Right lobe of liver (tissue), 6 donors: ENCODE measurements around the gene EPHA2. TPM values are rescaled to one million over a fixed set of nuclear protein-coding genes. Genes with fewer than 3 reads are reported as not detected.
A peak's percentile ranks its signal among the peaks of the same experiment; 100 is the strongest.

Experiments used
- ATAC-seq, 4 donors: fragments of 200-7000 bp; cut with Tn5 transposase; one replicate each; pipeline ENCODE4 v1.9.1; 2020; ENCODE audit warnings: mild to moderate bottlenecking in 4 of 4, moderate library complexity in 4 of 4
- DNase-seq, 3 donors: peaks; one replicate each; pipeline ENCODE4 v3.0.0-alpha.2; 2020
- H3K27ac ChIP-seq, 3 donors: fragments of 200-600 bp; one replicate each; pipeline ENCODE4 v1.8.0; 2022
- H3K27me3 ChIP-seq, 2 donors: fragments of 200-600 bp; one replicate each; pipeline ENCODE4 v1.8.0; 2022
- H3K36me3 ChIP-seq, 4 donors: fragments of 200-600 bp; sonication (generic) in 1 of 4; one replicate each; pipeline versions ENCODE4 v1.5.1 to v1.8.0; 2017 to 2022; ENCODE audit warnings: control low read depth in 1 of 4
- H3K4me1 ChIP-seq, 4 donors: fragments of 200-600 bp; sonication (generic) in 1 of 4; one replicate each; pipeline versions ENCODE4 v1.5.1 to v1.8.0; 2017 to 2022; ENCODE audit warnings: control low read depth in 1 of 4
- H3K4me3 ChIP-seq, 3 donors: fragments of 200-600 bp; one replicate each; pipeline ENCODE4 v1.8.0; 2022
- H3K9me3 ChIP-seq, 4 donors: fragments of 200-600 bp; sonication (generic) in 1 of 4; one replicate each; pipeline versions ENCODE4 v1.5.1 to v1.8.0; 2017 to 2022; ENCODE audit warnings: control low read depth in 1 of 4
- POLR2A ChIP-seq: fragments of 450-650 bp; IDR thresholded peaks from one replicate; pipeline ENCODE4 v1.6.1; 2017; ENCODE audit warnings: antibody characterized with exemption, mild to moderate bottlenecking
- WGBS: methylation state at CpG from one replicate; pipeline ENCODE4 v1.1.6; 2018; ENCODE audit warnings: low coverage, low lambda C conversion rate; ENCODE audit not compliant: insufficient coverage; ENCODE audit errors: missing lambda C conversion rate; 5-methylcytosine and 5-hydroxymethylcytosine counted together
- intact Hi-C, 2 donors: fragments of 100-400 bp; cut with DNase I; formaldehyde crosslinking; loops; one replicate each; pipeline versions ENCODE4 v1.11.2 to v1.14.1; 2022
- total RNA-seq, 6 experiments: library from RNA; depleted of rRNA in 2 of 6; stranded (reverse); fragments of >200 nt in 2 of 6; fragmentation: NEBNext Ultra II Directional in 3 of 6; extraction: Animal tissue kit (Norgen Biotek cat#: 25700) in 3 of 6; gene quantifications; one replicate each; pipeline versions ENCODE4 v1.1.0 to v1.2.4, GENCODE V29; 2016 to 2023
- TF ChIP-seq, protein P1 (sequence below), 4 donors: fragments of 200-600 bp in 3 of 4; fragments of 450-650 bp in 1 of 4; IDR thresholded peaks; one replicate each; pipeline versions ENCODE4 v1.5.1 to v1.8.0; 2016 to 2022; ENCODE audit warnings: antibody characterized with exemption in 4 of 4, mild to moderate bottlenecking in 2 of 4
- donor health status: DM: no; HTN: yes; CAD: no.
- donor health status: DM: no; HTN: no; CAD: no.
- donor health status: DM: no; HTN: no; CAD: no.
- donor health status: DM: no; HTN: yes; CAD: no.
- donor health status: DM: no; HTN: yes; CAD: no.

EPHA2 gene
- total RNA-seq, 6 experiments from 2014 or later = 6.0 to 14.7 (median 10.8) TPM

GRCh38 chr1:16088996-16089395 is 66.9 kb downstream of the EPHA2 start:
- H3K27me3 ChIP-seq = no peaks in the 10 kb centered on the region
- no peak for DNase-seq
- H3K4me3 ChIP-seq = no peak overlapping the region
- H3K9me3 ChIP-seq = no peaks in the 10 kb centered on the region
- WGBS = 77% methylated on average over 7 of the region's 9 CpGs
- no peaks in the 10 kb centered on the region for H3K4me1 ChIP-seq
- intact Hi-C loops = no loop called here
- H3K27ac ChIP-seq = no peak overlapping the region
- ATAC-seq = peak in 2 of 4 donors; percentile 4 to 24
- H3K36me3 ChIP-seq = no peaks in the 10 kb centered on the region
- TF ChIP-seq POLR2A = no peak
- TF ChIP-seq, protein P1, sequence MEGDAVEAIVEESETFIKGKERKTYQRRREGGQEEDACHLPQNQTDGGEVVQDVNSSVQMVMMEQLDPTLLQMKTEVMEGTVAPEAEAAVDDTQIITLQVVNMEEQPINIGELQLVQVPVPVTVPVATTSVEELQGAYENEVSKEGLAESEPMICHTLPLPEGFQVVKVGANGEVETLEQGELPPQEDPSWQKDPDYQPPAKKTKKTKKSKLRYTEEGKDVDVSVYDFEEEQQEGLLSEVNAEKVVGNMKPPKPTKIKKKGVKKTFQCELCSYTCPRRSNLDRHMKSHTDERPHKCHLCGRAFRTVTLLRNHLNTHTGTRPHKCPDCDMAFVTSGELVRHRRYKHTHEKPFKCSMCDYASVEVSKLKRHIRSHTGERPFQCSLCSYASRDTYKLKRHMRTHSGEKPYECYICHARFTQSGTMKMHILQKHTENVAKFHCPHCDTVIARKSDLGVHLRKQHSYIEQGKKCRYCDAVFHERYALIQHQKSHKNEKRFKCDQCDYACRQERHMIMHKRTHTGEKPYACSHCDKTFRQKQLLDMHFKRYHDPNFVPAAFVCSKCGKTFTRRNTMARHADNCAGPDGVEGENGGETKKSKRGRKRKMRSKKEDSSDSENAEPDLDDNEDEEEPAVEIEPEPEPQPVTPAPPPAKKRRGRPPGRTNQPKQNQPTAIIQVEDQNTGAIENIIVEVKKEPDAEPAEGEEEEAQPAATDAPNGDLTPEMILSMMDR (IDR thresholded peaks at IDR 0.05) = no peak

DNA sequence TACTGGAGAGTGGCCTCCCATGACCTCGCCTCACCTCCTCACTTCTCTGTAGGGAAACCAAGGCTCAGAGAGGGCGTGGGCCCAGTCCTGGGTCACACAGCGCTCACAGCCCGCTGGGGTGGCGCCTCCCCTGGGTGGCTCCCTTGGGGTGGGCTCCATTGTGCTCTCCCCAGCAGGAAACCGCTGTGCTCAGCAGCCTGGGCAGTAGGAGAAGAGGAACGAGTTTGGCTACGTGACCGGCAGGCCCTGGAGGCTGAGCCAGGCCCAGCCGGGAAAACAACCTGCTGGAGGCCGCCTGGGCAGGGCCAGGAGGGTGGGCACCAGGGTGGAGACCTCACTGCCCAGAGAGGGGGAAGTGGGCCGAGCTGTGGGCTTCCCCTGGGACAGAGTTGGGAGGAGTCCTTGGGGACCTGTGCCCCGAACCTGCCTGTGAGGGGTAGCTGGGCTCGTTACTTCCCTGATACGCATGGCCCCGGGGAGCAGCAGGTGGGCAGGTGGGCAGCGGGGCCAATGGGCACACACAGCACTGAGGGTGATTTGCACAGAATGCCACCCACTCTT is 67.4 kb downstream of the EPHA2 start:
- DNase-seq (no peak), ATAC-seq (peak; percentile 15 to 49 (median 23))
- no peaks in the 10 kb centered on the region for H3K9me3 ChIP-seq
- H3K4me3 ChIP-seq = no peak overlapping the region
- WGBS = no CpG with 5 or more reads among the region's 17 CpGs
- no peaks in the 10 kb centered on the region for H3K36me3 ChIP-seq
- intact Hi-C loops = no loop called here
- no peaks in the 10 kb centered on the region for H3K4me1 ChIP-seq
- H3K27ac ChIP-seq = no peak overlapping the region
- no peaks in the 10 kb centered on the region for H3K27me3 ChIP-seq
- TF ChIP-seq POLR2A = no peak
- TF ChIP-seq, protein P1 (IDR thresholded peaks at IDR 0.05) = no peak

DNA sequence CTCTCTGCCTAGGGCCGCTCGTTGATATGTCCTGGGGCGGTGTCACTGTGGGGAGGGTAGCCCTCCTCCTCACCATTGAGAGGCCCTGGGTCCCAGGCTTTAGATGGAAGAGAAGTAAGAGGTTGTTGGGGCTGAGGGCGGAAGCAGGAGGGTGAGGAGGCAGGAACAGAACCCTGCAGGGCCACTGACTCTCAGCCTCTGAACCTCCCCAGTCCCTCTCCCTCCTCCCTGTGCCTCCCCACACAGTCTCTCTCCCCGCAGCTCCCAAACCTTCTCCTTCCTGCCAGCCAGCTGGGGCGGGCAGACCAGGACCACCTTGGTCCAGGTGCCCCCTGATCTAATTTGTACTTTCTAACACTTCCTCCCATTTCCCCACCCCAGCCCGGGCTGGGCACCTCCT is 68.1 kb downstream of the EPHA2 start:
- Histone ChIP-seq H3K27me3 (no peaks in the 10 kb centered on the region), H3K36me3 (no peaks in the 10 kb centered on the region), H3K9me3 (no peaks in the 10 kb centered on the region), H3K4me3 (no peak overlapping the region), H3K4me1 (no peaks in the 10 kb centered on the region), H3K27ac (no peak overlapping the region)
- DNase-seq = no peak
- intact Hi-C loops = no loop called here
- ATAC-seq = no peak
- TF ChIP-seq, protein P1 (IDR thresholded peaks at IDR 0.05) = no peak
- TF ChIP-seq POLR2A = no peak
- WGBS = 77% methylated on average over 6 of the region's 7 CpGs

DNA sequence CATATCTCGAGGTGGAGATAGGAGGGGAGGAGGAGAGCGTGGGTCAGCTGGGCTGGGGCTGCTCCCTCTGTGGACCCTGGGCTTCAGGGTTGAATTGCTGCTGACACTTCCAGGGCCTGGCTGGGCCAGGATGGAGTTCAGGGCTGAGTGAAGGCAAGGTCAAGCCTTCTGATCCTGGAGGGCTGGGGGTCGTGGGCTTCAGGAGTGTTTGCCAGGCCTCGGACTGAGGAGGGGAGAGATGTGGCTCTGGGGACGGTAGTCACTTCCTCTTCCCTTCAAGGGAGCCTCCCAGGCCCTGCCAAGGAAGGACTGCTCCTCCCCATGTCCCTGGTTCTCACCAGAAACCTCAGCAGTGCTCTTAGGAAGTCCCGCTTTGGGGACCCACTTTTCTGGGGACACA is 70.3 kb downstream of the EPHA2 start:
- DNase-seq = no peak
- H3K4me3 ChIP-seq = no peak overlapping the region
- intact Hi-C loops = no loop called here
- TF ChIP-seq, protein P1 (IDR thresholded peaks at IDR 0.05) = no peak
- TF ChIP-seq POLR2A = no peak
- WGBS = 71% methylated on average over 1 of the region's 6 CpGs
- no peak for ATAC-seq
- no peaks in the 10 kb centered on the region for H3K4me1 ChIP-seq
- no peak overlapping the region for H3K27ac ChIP-seq
- no peaks in the 10 kb centered on the region for H3K27me3 ChIP-seq
- H3K36me3 ChIP-seq = no peaks in the 10 kb centered on the region
- H3K9me3 ChIP-seq = no peaks in the 10 kb centered on the region

DNA sequence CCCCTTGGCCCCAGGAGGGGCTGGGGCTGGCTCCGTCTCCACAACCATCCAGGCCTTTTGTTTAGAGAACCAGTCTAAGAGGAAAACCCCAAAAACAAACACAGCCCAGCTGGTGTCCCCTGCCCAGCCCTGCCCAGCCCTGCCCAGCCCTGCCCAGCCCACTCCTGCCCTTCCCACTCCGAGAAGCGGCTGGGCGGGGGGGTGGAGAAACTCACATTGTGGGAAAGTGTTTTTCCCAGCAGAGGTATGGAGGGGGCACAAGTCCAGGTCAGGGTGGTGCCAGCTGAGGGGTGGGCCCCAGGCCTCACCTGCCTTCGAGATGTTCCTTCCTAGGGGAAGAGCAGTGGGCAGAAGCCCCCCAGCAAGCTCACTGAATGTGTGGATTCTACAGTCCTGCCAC is 72.4 kb downstream of the EPHA2 start:
- WGBS = 84% methylated on average over 4 of the region's 5 CpGs
- H3K27me3 ChIP-seq = no peaks in the 10 kb centered on the region
- no peak overlapping the region for H3K27ac ChIP-seq
- intact Hi-C loops = loop anchor here (2.0 to 5.0 kb wide), 2 partner anchors 103 to 104 kb away; no protein-coding TSS in a partner anchor
- no peak overlapping the region for H3K4me3 ChIP-seq
- TF ChIP-seq, protein P1 (IDR thresholded peaks at IDR 0.05) = no peak
- TF ChIP-seq POLR2A = no peak
- ATAC-seq (no peak), DNase-seq (no peak)
- H3K9me3 ChIP-seq = no peaks in the 10 kb centered on the region
- no peaks in the 10 kb centered on the region for H3K36me3 ChIP-seq
- peaks cover 0 to 7% (median 0%) of the 10 kb centered on the region in 4 donors for H3K4me1 ChIP-seq
